ENCODE measurements around the gene CNTN1. TPM values are rescaled to one million over a fixed set of nuclear protein-coding genes. Genes with fewer than 3 reads are reported as not detected.

The CNTN1 gene
- total and polyA plus RNA-seq, 2 of the 8 experiments (the other 6 are each of a cell fraction or from before 2014, with no cell fraction given) = 7.2 to 21.8 TPM

GRCh38 chr12:40663781-40664180 is 28.5 kb upstream of the CNTN1 start:
- no peak overlapping the region for H3K14ac ChIP-seq (ENCODE audit: insufficient read length)
- no peak overlapping the region for H3K18ac ChIP-seq (ENCODE audit: extremely low read depth, low read length)
- no peaks in the 10 kb centered on the region for H3K27me3 ChIP-seq (replicated peaks in 1 of 4; ENCODE audit: control insufficient read depth in 3 of 4, extremely low read depth in 1 of 4, insufficient read depth in 3 of 4, low read length in 3 of 4)
- no peak overlapping the region for H2BK20ac ChIP-seq (ENCODE audit: low read length)
- H3K79me1 ChIP-seq (ENCODE audit: low read depth, low read length) = no peaks in the 10 kb centered on the region
- TF ChIP-seq CBX5 (IDR thresholded peaks at IDR 0.05; ENCODE audit: low read depth, low read length) (no peak), GABPA (IDR thresholded peaks at IDR 0.05; ENCODE audit: borderline replicate concordance, insufficient read depth, low read length) (no peak), EP300 (IDR thresholded peaks at IDR 0.05; ENCODE audit: borderline replicate concordance in 1 of 2, low read depth in 2 of 2, low read length in 2 of 2) (no peak), YY1 (IDR thresholded peaks at IDR 0.05; ENCODE audit: low read depth, low read length) (no peak), ASH2L (IDR thresholded peaks at IDR 0.05; ENCODE audit: low read length) (no peak), SIN3A (conservative IDR thresholded peaks at IDR 0.05 in 1 of 2, IDR thresholded peaks at IDR 0.05 in 1 of 2; ENCODE audit: low read depth in 1 of 2, low read length in 2 of 2) (no peak), EGR1 (IDR thresholded peaks at IDR 0.05; ENCODE audit: borderline replicate concordance, low read depth, low read length) (no peak), TAF7 (optimal IDR thresholded peaks at IDR 0.05; ENCODE audit: borderline replicate concordance, low read depth, low read length) (no peak), RXRA (IDR thresholded peaks at IDR 0.05; ENCODE audit: insufficient read depth, low read depth, low read length) (no peak), SIRT6 (IDR thresholded peaks at IDR 0.05; ENCODE audit: low read length) (no peak), TEAD4 (IDR thresholded peaks at IDR 0.05; ENCODE audit: low read depth, low read length) (no peak), RNF2 (IDR thresholded peaks at IDR 0.05; ENCODE audit: borderline replicate concordance, low read depth, low read length, missing control alignments, poor library complexity, severe bottlenecking) (no peak), CREB1 (IDR thresholded peaks at IDR 0.05) (no peak)
- H2AK5ac ChIP-seq (ENCODE audit: low read depth, low read length) = no peak overlapping the region
- no peaks in the 10 kb centered on the region for H3K79me2 ChIP-seq (ENCODE audit: control insufficient read depth in 1 of 2, insufficient read depth in 2 of 2, low read length in 2 of 2)
- no peak overlapping the region for H4K8ac ChIP-seq (ENCODE audit: extremely low read depth, insufficient read depth, low read length)
- H3K56ac ChIP-seq (replicated peaks; ENCODE audit: insufficient read length, low read depth, low read length) = no peak overlapping the region
- H3K4me3 ChIP-seq (ENCODE audit: extremely low read depth in 1 of 4, insufficient read depth in 2 of 4, low read depth in 3 of 4, low read length in 4 of 4) = no peak overlapping the region
- H3K27ac ChIP-seq (ENCODE audit: low read depth, low read length) = no peak overlapping the region
- 100% methylated on average over 1 of the region's 1 CpG; no CpG with 5 or more reads in 1 of the 2 experiments for WGBS, 2 experiments (ENCODE audit: extremely low coverage in 1 of 2, insufficient coverage in 1 of 2, insufficient read length in 1 of 2, insufficient replicate concordance in 2 of 2, low coverage in 1 of 2, low lambda C conversion rate in 2 of 2, missing lambda C conversion rate in 1 of 2)
- no peak overlapping the region for H3K4me2 ChIP-seq (ENCODE audit: insufficient read depth in 1 of 2, low read depth in 2 of 2, low read length in 2 of 2)
- no peak overlapping the region for H3K9ac ChIP-seq (replicated peaks in 1 of 4; ENCODE audit: extremely low read depth in 1 of 4, low read depth in 3 of 4, low read length in 3 of 4)
- H3K4me1 ChIP-seq (replicated peaks in 1 of 4; ENCODE audit: control insufficient read depth in 3 of 4, insufficient read depth in 4 of 4, low read length in 3 of 4) = no peaks in the 10 kb centered on the region
- H3K9me3 ChIP-seq (ENCODE audit: insufficient read depth in 2 of 2, low read depth in 1 of 2, low read length in 1 of 2) = peaks cover 11 to 13% of the 10 kb centered on the region in 2 experiments; a peak in 3 of 4 replicates
- H2BK12ac ChIP-seq (ENCODE audit: low read depth, low read length) = no peak overlapping the region
- H3K4ac ChIP-seq (replicated peaks; ENCODE audit: insufficient read length, low read depth, low read length) = no peak overlapping the region
- FAIRE-seq = no peak
- H4K91ac ChIP-seq (replicated peaks; ENCODE audit: insufficient read length, low read length) = no peak overlapping the region
- H3K23ac ChIP-seq (ENCODE audit: insufficient read length) = no peak overlapping the region
- no peaks in the 10 kb centered on the region for H3K23me2 ChIP-seq (ENCODE audit: low read depth, low read length)
- H2BK120ac ChIP-seq (replicated peaks; ENCODE audit: low read depth, low read length) = no peak overlapping the region
- H3K36me3 ChIP-seq (ENCODE audit: control insufficient read depth in 2 of 4, insufficient read depth in 4 of 4, low read length in 3 of 4) = no peaks in the 10 kb centered on the region
- H2BK5ac ChIP-seq (ENCODE audit: low read depth, low read length) = no peak overlapping the region
- H2BK15ac ChIP-seq (ENCODE audit: low read length) = no peak overlapping the region
- H4K20me1 ChIP-seq (replicated peaks in 1 of 2; ENCODE audit: control insufficient read depth in 1 of 2, insufficient read depth in 2 of 2, low read length in 2 of 2) = no peaks in the 10 kb centered on the region
- no peak overlapping the region for H2AFZ ChIP-seq (ENCODE audit: low read length)
- CTCF ChIA-PET (ENCODE audit: partially characterized antibody) = no interaction called here
- POLR2A ChIA-PET (ENCODE audit: partially characterized antibody) = no interaction called here
- no peak overlapping the region for H4K5ac ChIP-seq (ENCODE audit: insufficient read length, low read depth, low read length)
- DNase-seq (ENCODE audit: low read depth in 1 of 2, low spot score in 2 of 2) = no peak

All from H1 (cell line).